HAP-1 (cell line): ENCODE data around the gene AVPR2.
A peak's percentile ranks its signal among the peaks of the same experiment; 100 is the strongest.

Experiments used
- DNase-seq, 2 experiments: peaks; one replicate each; pipeline ENCODE4 v3.0.0-alpha.2; 2016 to 2020; ENCODE audit warnings: low spot score in 2 of 2
- H3K27me3 ChIP-seq: fragments of 250-450 bp; sonication (Bioruptor Pico); 2 replicates; pipeline ENCODE4 v1.5.1; 2020; ENCODE audit warnings: low read depth, mild to moderate bottlenecking, moderate library complexity
- H3K36me3 ChIP-seq: fragments of 250-450 bp; sonication (Bioruptor Pico); replicated peaks from 2 replicates; pipeline ENCODE4 v1.5.1; 2020; ENCODE audit warnings: mild to moderate bottlenecking
- H3K4me1 ChIP-seq: fragments of 250-450 bp; sonication (Bioruptor Pico); 2 replicates; pipeline ENCODE4 v1.5.1; 2020; ENCODE audit warnings: mild to moderate bottlenecking
- H3K4me3 ChIP-seq: fragments of 250-450 bp; sonication (Bioruptor Pico); 2 replicates; pipeline ENCODE4 v1.5.1; 2020; ENCODE audit warnings: mild to moderate bottlenecking, moderate library complexity
- H3K9me3 ChIP-seq: fragments of 250-450 bp; sonication (Bioruptor Pico); 2 replicates; pipeline ENCODE4 v1.5.1; 2020; ENCODE audit warnings: mild to moderate bottlenecking, moderate library complexity
- in situ Hi-C: fragments of 300-500 bp; cut with MboI; formaldehyde crosslinking; loops from 3 replicates; pipeline ENCODE4 v1.14.3; 2020; ENCODE audit warnings: low sequenced_read_pairs, inconsistent platforms, mixed read lengths

The AVPR2 gene

DNA sequence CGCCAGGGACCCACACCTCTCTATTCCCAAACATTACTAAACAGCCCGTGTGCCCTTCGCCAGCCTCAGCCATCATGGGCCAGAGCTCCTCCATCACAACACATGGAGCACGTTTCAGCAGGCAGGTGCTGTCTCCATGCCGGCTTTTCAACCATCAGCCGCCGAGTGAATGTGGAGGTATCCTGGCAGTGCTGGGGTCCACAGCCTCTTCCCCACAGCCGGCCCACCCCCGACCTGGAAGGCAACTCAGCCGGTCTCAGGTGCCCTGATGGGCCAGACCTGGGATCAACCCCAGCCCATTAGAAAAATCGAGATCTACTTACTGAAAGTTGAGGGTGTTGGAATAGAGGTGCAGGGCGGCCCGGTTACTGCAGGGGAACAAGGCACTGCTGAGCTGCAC lies 27.3 kb downstream of the AVPR2 start:
- in situ Hi-C loops, result no loop called here
- H3K27me3 ChIP-seq, result no peaks in the 10 kb centered on the region
- no peak overlapping the region for H3K4me3 ChIP-seq
- peaks cover 37% of the 10 kb centered on the region for H3K36me3 ChIP-seq
- H3K9me3 ChIP-seq, result no peaks in the 10 kb centered on the region
- DNase-seq, result no peak
- H3K4me1 ChIP-seq, result peaks cover 12% of the 10 kb centered on the region

- DNase-seq, result no peak
- H3K4me1 ChIP-seq, result peaks cover 6% of the 10 kb centered on the region; the same call in 1 of the 2 replicates
- in situ Hi-C loops, result no loop called here
- no peaks in the 10 kb centered on the region for H3K27me3 ChIP-seq
- peaks cover 37% of the 10 kb centered on the region for H3K36me3 ChIP-seq
- H3K9me3 ChIP-seq, result no peaks in the 10 kb centered on the region
- H3K4me3 ChIP-seq, result no peak overlapping the region
Measured at GRCh38 chrX:153932220-153932915, 27.9 kb downstream of the AVPR2 start.

- in situ Hi-C loops, result no loop called here
- Histone ChIP-seq H3K9me3 (no peaks in the 10 kb centered on the region), H3K4me1 (0 out of 2 replicates have a peak, but pooled peaks cover 3% of the 10 kb centered on the region), H3K36me3 (peaks cover 37% of the 10 kb centered on the region), H3K4me3 (peak overlapping the region; percentile 79), H3K27me3 (no peaks in the 10 kb centered on the region)
- DNase-seq, result no peak
Measured at GRCh38 chrX:153933748-153934147, 29.3 kb downstream of the AVPR2 start.

DNA sequence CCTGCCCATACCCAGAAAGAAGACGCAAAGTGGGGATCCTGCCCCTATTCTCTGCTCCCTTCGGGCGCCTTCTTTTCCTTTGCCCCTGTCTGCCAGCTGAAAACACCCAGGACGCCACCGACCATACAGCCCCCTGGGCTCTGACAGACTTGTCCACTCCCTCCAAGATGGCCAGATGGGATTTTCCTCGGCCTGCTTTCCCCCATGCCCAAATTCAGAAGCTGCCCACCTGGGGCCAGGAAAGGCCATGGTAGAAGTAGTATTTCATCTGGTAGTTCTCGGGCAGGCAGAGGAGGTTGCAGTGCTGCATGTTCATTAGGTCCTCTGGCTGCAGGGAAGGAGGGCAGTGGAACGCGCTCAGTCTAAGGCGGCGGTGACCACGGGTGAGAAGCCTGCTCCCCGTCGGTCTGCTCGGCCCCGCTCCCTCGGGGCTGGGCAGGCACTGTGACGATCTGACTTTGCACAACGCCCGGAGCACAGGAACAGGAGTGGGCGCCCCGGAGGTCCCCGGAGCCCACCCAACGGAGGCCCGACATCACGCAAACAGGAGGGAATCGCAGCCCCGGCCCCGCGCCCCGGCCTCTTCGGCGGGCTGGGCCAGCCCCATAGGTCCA lies 29.8 kb downstream of the AVPR2 start:
- H3K27me3 ChIP-seq, result no peaks in the 10 kb centered on the region
- H3K9me3 ChIP-seq, result no peaks in the 10 kb centered on the region
- H3K4me3 ChIP-seq, result peak overlapping the region; percentile 79
- H3K36me3 ChIP-seq, result peaks cover 36% of the 10 kb centered on the region
- in situ Hi-C loops, result no loop called here
- DNase-seq, result no peak
- H3K4me1 ChIP-seq, result 0 out of 2 replicates have a peak, but pooled peaks cover 3% of the 10 kb centered on the region

DNA sequence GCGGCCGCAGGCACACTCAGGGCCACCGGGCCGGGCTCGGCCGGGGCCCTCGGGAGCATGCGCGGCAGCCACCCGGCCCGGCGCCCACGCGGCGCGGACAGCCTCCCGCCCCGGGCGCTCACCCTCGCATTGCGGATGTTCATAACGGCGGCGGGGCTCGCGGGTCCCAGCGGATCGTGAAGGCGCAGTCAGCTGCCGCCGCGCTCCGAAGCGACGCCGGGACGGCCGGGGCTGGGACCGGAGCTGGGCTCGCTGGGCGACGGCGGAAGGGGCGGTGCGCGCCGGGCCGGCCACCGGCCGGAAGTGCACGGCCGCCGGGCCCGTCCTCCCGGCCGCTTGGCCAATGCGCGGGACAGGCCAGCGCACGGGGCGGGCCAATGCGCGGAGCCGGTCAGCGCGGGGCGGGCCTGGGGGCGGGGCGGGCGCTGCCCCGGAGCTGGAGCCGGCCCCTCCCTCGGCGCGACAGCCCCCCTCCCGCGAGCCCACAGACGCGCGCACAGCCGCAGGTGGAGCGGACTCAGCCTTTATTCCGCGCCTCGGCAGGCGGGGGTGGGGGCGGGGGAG lies 30.4 kb downstream of the AVPR2 start, which contains the start of gene NAA10:
Gene NAA10, minus strand, starts transcription at position 276 of the 564 bp plus-strand sequence. Its CDS starts 133 bp downstream, at position 143.
- H3K4me1 ChIP-seq, result 0 out of 2 replicates have a peak, but pooled peaks cover 3% of the 10 kb centered on the region
- in situ Hi-C loops, result no loop called here
- H3K36me3 ChIP-seq, result peaks cover 30% of the 10 kb centered on the region
- peak within 1 kb of the TSS; percentile 79 for H3K4me3 ChIP-seq
- H3K9me3 ChIP-seq, result no peaks in the 10 kb centered on the region
- peak; percentile 85 to 86 for DNase-seq
- H3K27me3 ChIP-seq, result no peaks in the 10 kb centered on the region

DNA sequence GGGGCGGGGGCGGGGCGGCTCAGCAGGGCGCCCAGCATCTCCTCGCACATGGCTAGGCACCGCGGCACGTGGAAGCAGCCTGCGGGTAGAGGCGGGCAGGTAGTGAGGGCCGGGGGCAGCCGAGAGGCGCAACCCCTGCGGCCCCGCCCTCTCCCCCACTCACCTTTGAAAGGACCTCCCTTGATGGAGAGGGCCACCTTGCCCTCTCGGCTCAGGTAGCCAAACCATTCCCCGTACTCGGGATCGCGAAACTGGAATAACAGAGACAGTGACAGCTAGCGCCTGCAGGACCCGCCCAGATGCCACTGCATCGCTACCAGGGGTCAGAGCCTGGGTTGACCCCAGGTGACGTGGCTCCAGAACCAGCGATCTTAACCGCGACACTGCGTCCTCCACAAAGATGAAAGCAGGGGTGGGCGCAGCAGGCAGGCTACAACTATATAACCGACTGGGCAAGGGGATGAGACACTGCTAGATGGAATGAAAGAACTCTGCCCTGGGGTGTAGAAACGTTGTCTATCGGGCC lies 30.9 kb downstream of the AVPR2 start:
- DNase-seq, result no peak
- Histone ChIP-seq H3K9me3 (no peaks in the 10 kb centered on the region), H3K27me3 (no peaks in the 10 kb centered on the region), H3K36me3 (peaks cover 31% of the 10 kb centered on the region), H3K4me1 (0 out of 2 replicates have a peak, but pooled peaks cover 3% of the 10 kb centered on the region), H3K4me3 (peak overlapping the region; percentile 22)
- in situ Hi-C loops, result no loop called here

DNA sequence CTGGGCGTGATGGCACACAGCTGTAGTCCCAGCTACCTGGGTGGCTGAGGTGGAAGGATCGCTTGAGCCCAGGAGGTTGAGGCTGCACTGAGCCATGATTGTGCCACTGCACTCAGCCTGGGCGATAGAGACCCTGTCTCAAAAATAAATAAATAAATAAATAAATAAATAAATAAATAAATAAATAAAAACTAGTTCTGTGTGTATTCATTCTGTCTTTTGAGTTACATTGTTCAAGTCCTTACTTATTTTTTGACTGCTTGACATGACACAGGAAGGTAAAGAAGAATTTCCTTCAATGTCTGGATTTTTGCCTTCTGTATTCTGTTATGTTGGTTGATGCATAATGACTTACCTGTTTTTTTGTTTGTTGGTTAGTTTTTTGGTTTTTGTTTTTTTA lies 32.6 kb downstream of the AVPR2 start:
- H3K27me3 ChIP-seq, result no peaks in the 10 kb centered on the region
- DNase-seq, result no peak
- H3K9me3 ChIP-seq, result no peaks in the 10 kb centered on the region
- peaks cover 14% of the 10 kb centered on the region for H3K36me3 ChIP-seq
- in situ Hi-C loops, result no loop called here
- 0 out of 2 replicates have a peak, but pooled peaks cover 3% of the 10 kb centered on the region for H3K4me1 ChIP-seq
- H3K4me3 ChIP-seq, result no peak overlapping the region

GRCh38 chrX:153938226-153938786 lies 33.8 kb downstream of the AVPR2 start:
- Histone ChIP-seq H3K27me3 (no peaks in the 10 kb centered on the region), H3K4me3 (no peak overlapping the region), H3K4me1 (0 out of 2 replicates have a peak, but pooled peaks cover 3% of the 10 kb centered on the region), H3K9me3 (no peaks in the 10 kb centered on the region), H3K36me3 (peaks cover 4% of the 10 kb centered on the region)
- no peak for DNase-seq
- in situ Hi-C loops, result no loop called here

GRCh38 chrX:153939573-153939972 lies 35.1 kb downstream of the AVPR2 start:
- no peaks in the 10 kb centered on the region for H3K9me3 ChIP-seq
- peaks cover 4% of the 10 kb centered on the region; the same call in 1 of the 2 replicates for H3K36me3 ChIP-seq
- no peaks in the 10 kb centered on the region for H3K27me3 ChIP-seq
- in situ Hi-C loops, result no loop called here
- no peak overlapping the region for H3K4me3 ChIP-seq
- DNase-seq, result no peak
- H3K4me1 ChIP-seq, result peaks cover 7% of the 10 kb centered on the region

DNA sequence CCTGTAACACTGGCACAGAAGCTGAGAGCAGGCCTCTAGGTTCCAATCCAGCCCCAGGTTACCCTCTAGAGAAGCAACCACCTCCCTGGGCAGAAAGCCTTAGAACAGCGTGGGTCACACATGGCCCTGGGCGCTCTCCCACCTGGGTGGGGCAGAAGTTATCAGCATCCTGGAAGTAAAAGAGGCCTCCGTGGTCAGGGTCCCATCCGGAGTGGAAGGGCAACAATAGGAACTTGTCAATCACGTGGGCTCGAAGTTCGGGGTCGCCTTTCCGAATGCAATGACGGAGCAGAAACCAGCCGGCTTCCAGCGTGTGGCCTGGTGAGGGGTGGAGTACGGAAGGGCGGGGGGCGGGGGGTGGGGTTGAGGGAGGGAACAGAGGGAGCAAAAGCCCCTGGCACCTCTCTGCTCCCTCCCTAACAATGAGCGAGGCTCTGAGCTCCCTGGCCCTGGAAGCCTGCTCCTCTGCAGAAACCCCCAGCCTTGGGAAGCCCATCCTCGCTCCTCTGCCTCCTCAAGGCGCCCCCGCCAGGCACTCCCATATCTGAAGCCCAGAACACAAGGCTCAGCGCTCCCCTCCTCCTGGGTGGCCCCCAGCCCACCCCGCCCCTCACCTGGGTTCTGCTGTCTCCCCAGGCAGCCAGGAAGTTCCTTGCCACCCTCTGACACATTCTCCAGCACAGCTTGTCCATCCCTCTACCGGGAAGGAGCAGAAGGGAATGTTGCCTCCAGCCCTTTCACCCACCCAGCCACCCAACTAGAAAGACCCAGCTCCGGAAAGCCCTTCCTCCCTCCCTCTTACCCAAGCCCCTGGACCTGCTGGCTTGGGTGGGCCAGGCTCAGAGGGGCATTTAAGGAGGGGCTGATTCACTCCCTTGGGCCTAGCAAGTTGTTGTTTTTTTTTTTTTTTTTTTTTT lies 37.1 kb downstream of the AVPR2 start:
- Histone ChIP-seq H3K4me1 (peaks cover 7% of the 10 kb centered on the region), H3K9me3 (no peaks in the 10 kb centered on the region), H3K27me3 (no peaks in the 10 kb centered on the region), H3K36me3 (peaks cover 4% of the 10 kb centered on the region; the same call in 1 of the 2 replicates), H3K4me3 (no peak overlapping the region)
- in situ Hi-C loops, result no loop called here
- DNase-seq, result no peak

DNA sequence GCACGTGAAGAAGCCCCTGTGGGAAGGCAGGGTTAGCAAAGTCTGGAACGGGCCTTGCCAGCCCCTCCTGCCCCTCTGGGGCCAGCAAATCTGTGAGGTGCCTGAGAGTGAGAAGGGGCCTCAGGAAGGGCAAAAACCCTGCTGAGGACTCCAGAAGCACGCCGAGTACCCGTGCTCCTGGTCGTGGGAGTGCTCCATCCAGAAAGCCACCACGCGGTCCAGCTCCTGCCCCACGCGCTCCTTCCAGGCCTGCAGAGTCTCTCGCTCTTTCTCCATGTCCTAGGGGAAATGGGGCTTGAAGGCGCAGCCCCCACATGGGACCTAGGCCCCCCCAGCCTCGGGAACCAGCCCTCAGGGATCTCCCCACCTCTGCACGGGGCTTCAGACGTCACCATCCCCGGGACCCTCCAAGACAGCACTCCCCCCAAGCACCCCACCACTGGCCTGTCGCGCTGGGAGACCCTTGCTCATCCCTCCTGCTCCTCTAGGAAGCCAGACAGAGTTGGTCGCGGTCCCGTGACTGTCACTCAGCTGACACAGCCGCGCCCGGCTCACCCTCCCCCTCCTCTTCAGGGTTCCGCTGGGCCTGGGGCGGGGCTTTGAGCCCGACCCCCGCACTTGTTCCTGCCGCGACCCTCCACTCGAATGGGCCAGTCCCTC lies 39.8 kb downstream of the AVPR2 start, which contains the start of gene RENBP:
Gene RENBP, minus strand, starts transcription at position 504 of the 660 bp plus-strand sequence. Its CDS starts 33 bp downstream, at position 471.
- Histone ChIP-seq H3K9me3 (no peaks in the 10 kb centered on the region), H3K27me3 (no peaks in the 10 kb centered on the region), H3K4me3 (peak within 1 kb of the TSS; percentile 31), H3K36me3 (peaks cover 13% of the 10 kb centered on the region), H3K4me1 (peaks cover 7% of the 10 kb centered on the region)
- in situ Hi-C loops, result no loop called here
- peak; percentile 60 to 82 for DNase-seq

DNA sequence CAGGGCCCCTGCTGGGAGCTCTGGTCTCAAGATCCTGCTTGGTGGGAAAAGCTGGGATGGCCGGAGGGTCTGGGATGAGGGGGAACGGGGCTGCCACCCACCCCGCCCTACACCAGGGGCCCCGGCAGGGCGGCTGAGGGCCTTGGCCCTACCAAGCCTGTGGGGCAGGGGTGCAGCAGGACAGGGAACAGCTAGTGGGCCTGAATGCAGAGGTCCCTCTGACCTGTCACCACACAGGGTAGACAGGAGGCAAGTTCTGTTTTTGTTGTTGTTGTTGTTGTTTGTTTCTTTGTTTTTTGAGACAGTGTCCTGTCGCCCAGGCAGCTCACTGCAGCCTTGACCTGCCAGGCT lies 40.3 kb downstream of the AVPR2 start:
- no peaks in the 10 kb centered on the region for H3K27me3 ChIP-seq
- in situ Hi-C loops, result no loop called here
- H3K9me3 ChIP-seq, result no peaks in the 10 kb centered on the region
- H3K4me3 ChIP-seq, result peak overlapping the region; percentile 31
- H3K36me3 ChIP-seq, result peaks cover 18% of the 10 kb centered on the region
- DNase-seq, result no peak
- H3K4me1 ChIP-seq, result peaks cover 7% of the 10 kb centered on the region
